OCI-LY1 (cell line): Measurements from ENCODE around the gene ANGPTL3.

Source experiments
- EZH2 ChIP-seq: fragments of 200-600 bp; sonication (generic), shearing (Covaris generic); IDR thresholded peaks from 2 replicates; pipeline ENCODE4 v1.8.0; 2017; ENCODE audit warnings: borderline replicate concordance, mixed run types, mild to moderate bottlenecking, antibody characterized with exemption, low read length, moderate library complexity, mixed read lengths
- TF ChIP-seq, protein P1 (sequence below): fragments of 200-600 bp; sonication (generic), shearing (Covaris generic); IDR thresholded peaks from 2 replicates; pipeline ENCODE4 v1.5.1; 2017; ENCODE audit warnings: mild to moderate bottlenecking, antibody characterized with exemption, low read length, moderate library complexity, mixed read lengths

DNA sequence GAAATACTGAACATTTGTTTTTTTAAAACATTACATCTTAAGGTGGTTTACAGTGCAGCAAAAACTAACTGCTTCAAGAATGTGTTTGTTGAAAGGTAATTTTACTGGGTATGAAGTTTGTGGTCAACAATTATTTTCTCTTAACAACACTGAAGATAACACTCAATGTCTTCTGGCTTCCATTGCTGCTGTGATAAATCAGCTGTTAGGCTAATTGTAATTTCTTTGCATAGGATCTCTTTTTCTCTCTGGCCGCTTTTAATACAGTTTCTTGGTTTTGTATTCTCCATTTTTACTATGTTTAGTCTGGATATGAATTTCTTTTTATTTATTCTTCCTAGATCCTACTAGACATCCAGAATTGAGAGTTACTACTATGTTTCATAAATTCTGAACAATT lies 46.0 kb downstream of the ANGPTL3 start:
- TF ChIP-seq, protein P1, sequence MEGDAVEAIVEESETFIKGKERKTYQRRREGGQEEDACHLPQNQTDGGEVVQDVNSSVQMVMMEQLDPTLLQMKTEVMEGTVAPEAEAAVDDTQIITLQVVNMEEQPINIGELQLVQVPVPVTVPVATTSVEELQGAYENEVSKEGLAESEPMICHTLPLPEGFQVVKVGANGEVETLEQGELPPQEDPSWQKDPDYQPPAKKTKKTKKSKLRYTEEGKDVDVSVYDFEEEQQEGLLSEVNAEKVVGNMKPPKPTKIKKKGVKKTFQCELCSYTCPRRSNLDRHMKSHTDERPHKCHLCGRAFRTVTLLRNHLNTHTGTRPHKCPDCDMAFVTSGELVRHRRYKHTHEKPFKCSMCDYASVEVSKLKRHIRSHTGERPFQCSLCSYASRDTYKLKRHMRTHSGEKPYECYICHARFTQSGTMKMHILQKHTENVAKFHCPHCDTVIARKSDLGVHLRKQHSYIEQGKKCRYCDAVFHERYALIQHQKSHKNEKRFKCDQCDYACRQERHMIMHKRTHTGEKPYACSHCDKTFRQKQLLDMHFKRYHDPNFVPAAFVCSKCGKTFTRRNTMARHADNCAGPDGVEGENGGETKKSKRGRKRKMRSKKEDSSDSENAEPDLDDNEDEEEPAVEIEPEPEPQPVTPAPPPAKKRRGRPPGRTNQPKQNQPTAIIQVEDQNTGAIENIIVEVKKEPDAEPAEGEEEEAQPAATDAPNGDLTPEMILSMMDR: no peak
- TF ChIP-seq EZH2: no peak
